K562 (cell line): Measurements from ENCODE around the gene PIGC. TPM values are rescaled to one million over a fixed set of nuclear protein-coding genes. Genes with fewer than 3 reads are reported as not detected.
A peak's percentile ranks its signal among the peaks of the same experiment; 100 is the strongest.

Experiments used
- ATAC-seq: fragments of 200-7000 bp; cut with Tn5 transposase; 3 replicates; pipeline ENCODE4 v1.9.1; 2020; ENCODE audit warnings: moderate library complexity
- BruUV-seq: library from RNA; stranded (reverse); fragments of 400-500 nt; replicated peaks from 2 replicates; lab custom pipeline; 2021; lab: Mats Ljungman, UMichigan
- CTCF ChIA-PET: fragments of 300-600 bp; formaldehyde crosslinking; extraction: SDS; loops from one replicate; lab custom pipeline; 2021; ENCODE audit warnings: low intra/inter-chr PET ratio; lab: Yijun Ruan, JAX
- POLR2A ChIA-PET: fragments of 300-600, 350-650 bp; sonication (Branson Sonifier 250); formaldehyde crosslinking; extraction: SDS; loops from one replicate; lab custom pipeline; 2021; ENCODE audit warnings: antibody characterized with exemption, inconsistent platforms; lab: Yijun Ruan, JAX
- DNase-seq, 4 experiments: peaks; one replicate each; pipeline versions ENCODE4 v3.0.0 to v3.0.0-alpha.2; 2011 to 2018; ENCODE audit warnings: low spot score in 3 of 4, mixed read lengths in 3 of 4; ENCODE audit errors: extremely low read depth in 1 of 4
- FAIRE-seq: peaks from 2 replicates; lab custom pipeline; 2011; peaks lifted over from hg19 to GRCh38; lab: Jason Lieb, UNC
- H2AFZ ChIP-seq: 2 replicates; pipeline ENCODE4 v1.6.0; 2011; ENCODE audit warnings: low read depth, low read length, control low read depth, inconsistent platforms
- H3K27ac ChIP-seq: fragments of 200-600 bp; 3 replicates; pipeline ENCODE4 v1.8.0; 2011; ENCODE audit warnings: low read depth, mild to moderate bottlenecking, control low read depth, inconsistent platforms, low read length, moderate library complexity, mixed read lengths; ENCODE audit errors: extremely low read depth
- H3K27me3 ChIP-seq, 2 experiments: fragments of 300-600 bp in 1 of 2; 2 replicates in 1 of 2; 3 replicates in 1 of 2; pipeline versions ENCODE4 v1.6.0 to v1.8.0; 2011; ENCODE audit warnings: inconsistent platforms in 2 of 2, low read length in 2 of 2, mild to moderate bottlenecking in 1 of 2, mixed read lengths in 1 of 2, moderate library complexity in 1 of 2; ENCODE audit not compliant: control insufficient read depth in 2 of 2, insufficient read depth in 2 of 2
- H3K36me3 ChIP-seq: fragments of 300-600 bp; 3 replicates; pipeline ENCODE4 v1.8.0; 2011; ENCODE audit warnings: mild to moderate bottlenecking, low read length, inconsistent platforms; ENCODE audit not compliant: control insufficient read depth, insufficient read depth
- H3K4me1 ChIP-seq, 2 experiments: fragments of 200-600 bp in 1 of 2; replicated peaks in 1 of 2; 2 replicates in 1 of 2; 3 replicates in 1 of 2; pipeline versions ENCODE4 v1.5.1 to v1.8.0; 2011; ENCODE audit warnings: inconsistent platforms in 2 of 2, low read length in 2 of 2, mild to moderate bottlenecking in 1 of 2, mixed read lengths in 1 of 2, moderate library complexity in 1 of 2; ENCODE audit not compliant: control insufficient read depth in 2 of 2, insufficient read depth in 2 of 2
- H3K4me2 ChIP-seq: 2 replicates; pipeline ENCODE4 v1.6.1; 2011; ENCODE audit warnings: low read length, control low read depth, inconsistent platforms, mixed read lengths; ENCODE audit not compliant: insufficient read depth
- H3K4me3 ChIP-seq: fragments of 200-600 bp; sonication (generic), shearing (Covaris generic); 2 replicates; pipeline ENCODE4 v1.5.1; 2016; ENCODE audit warnings: control low read depth, inconsistent platforms
- H3K79me2 ChIP-seq: fragments of 200-600 bp; 3 replicates; pipeline ENCODE4 v1.8.0; 2011; ENCODE audit warnings: low read length, inconsistent platforms; ENCODE audit not compliant: control insufficient read depth, insufficient read depth
- H3K9ac ChIP-seq, 2 experiments: 2 replicates each; pipeline versions ENCODE4 v1.6.0 to v1.6.1; 2011; ENCODE audit warnings: low read depth in 2 of 2, low read length in 2 of 2, control low read depth in 1 of 2, inconsistent platforms in 1 of 2, mild to moderate bottlenecking in 1 of 2, mixed read lengths in 1 of 2; ENCODE audit not compliant: insufficient read depth in 1 of 2
- H3K9me1 ChIP-seq: one replicate; pipeline ENCODE4 v1.6.0; 2011; ENCODE audit warnings: inconsistent platforms, mild to moderate bottlenecking, low read length, moderate library complexity; ENCODE audit not compliant: control insufficient read depth, insufficient read depth
- H3K9me3 ChIP-seq: replicated peaks from 2 replicates; pipeline ENCODE4 v1.5.1; 2011; ENCODE audit warnings: low read depth, low read length, inconsistent platforms; ENCODE audit not compliant: control insufficient read depth, insufficient read depth
- H4K20me1 ChIP-seq: replicated peaks from 2 replicates; pipeline ENCODE4 v1.6.1; 2011; ENCODE audit warnings: low read length, inconsistent platforms, mixed read lengths; ENCODE audit not compliant: control insufficient read depth, insufficient read depth
- HNRNPK ChIP-seq: fragments of 200-400 bp; formaldehyde crosslinking; IDR thresholded peaks from one replicate; pipeline ENCODE4 v1.6.1; 2018; ENCODE audit warnings: mild to moderate bottlenecking, low read depth, low read length; ENCODE audit not compliant: poor library complexity, severe bottlenecking
- NEUROD1 ChIP-seq: fragments of 150-350 bp; IDR thresholded peaks from 2 replicates; pipeline ENCODE4 v1.6.1; 2014; ENCODE audit warnings: borderline replicate concordance, low read length, low read depth; ENCODE audit not compliant: partially characterized antibody
- POLR2A ChIP-seq: fragments of 450-650 bp; conservative IDR thresholded peaks from 2 replicates; pipeline ENCODE4 v1.6.1; 2016
- TOE1 ChIP-seq, 2 experiments: fragments of 450-650 bp in 1 of 2; sonication (generic) in 1 of 2; formaldehyde crosslinking in 1 of 2; IDR thresholded peaks; 2 replicates each; pipeline versions ENCODE4 v1.7.1 to v1.8.0; 2016 to 2022; ENCODE audit warnings: borderline replicate concordance in 2 of 2, mild to moderate bottlenecking in 2 of 2, antibody characterized with exemption in 1 of 2, inconsistent platforms in 1 of 2, low read depth in 1 of 2, missing genetic modification reagents in 1 of 2, moderate library complexity in 1 of 2
- ZNF12 ChIP-seq: sonication (generic); formaldehyde crosslinking; IDR thresholded peaks from 2 replicates; pipeline ENCODE4 v1.4.0; 2020; ENCODE audit warnings: mild to moderate bottlenecking, missing genetic modification reagents
- WGBS: fragments of 100-300 bp; shearing (Covaris generic); methylation state at CpG from one replicate; pipeline ENCODE4 v1.1.6; 2016; ENCODE audit warnings: low coverage, mixed read lengths; ENCODE audit not compliant: insufficient coverage; ENCODE audit errors: missing lambda C conversion rate; 5-methylcytosine and 5-hydroxymethylcytosine counted together
- in situ Hi-C: fragments of 300-500 bp; cut with MboI; formaldehyde crosslinking; loops from 4 replicates; pipeline ENCODE4 v1.15.0; 2018; ENCODE audit warnings: inconsistent platforms, mixed read lengths
- intact Hi-C: fragments of 100-400 bp; cut with micrococcal nuclease; formaldehyde crosslinking; loops from 2 replicates; pipeline ENCODE4 v1.14.2; 2022
- polyA plus RNA-seq, 8 experiments: library from polyadenylated mRNA; depleted of rRNA in 4 of 8; stranded (reverse) in 5 of 8; unstranded in 3 of 8; fragments of >200 nt; fragmentation: Nextera tagmentation in 2 of 8; fragmentation: Illumina TruSeq in 1 of 8; extraction: Ambion mirVana in 2 of 8; extraction: Trizol in 1 of 8; gene quantifications; 2 replicates each; pipeline versions ENCODE4 v1.2.1 to v1.2.3, GENCODE V29; 2011 to 2014; ENCODE audit warnings: inconsistent platforms in 1 of 8, missing spikeins in 1 of 8
- total RNA-seq, 7 experiments: library from RNA; depleted of rRNA in 6 of 7; stranded (reverse); fragments of >200 nt in 6 of 7; fragmentation: Illumina TruSeq in 2 of 7; extraction: Trizol in 2 of 7; gene quantifications; 2 replicates each; pipeline versions ENCODE4 v1.2.1 to v1.2.3, GENCODE V29; 2011 to 2021; ENCODE audit warnings: low replicate concordance in 1 of 7

The PIGC gene
- total and polyA plus RNA-seq, 9 of the 15 experiments (the other 6 are each of a cell fraction or from before 2014, with no cell fraction given), result 30.5 to 97.9 (median 54.7) TPM

GRCh38 chr1:172431204-172431603, 12.7 kb downstream of the PIGC start:
- ATAC-seq (no peak), DNase-seq (no peak)
- Histone ChIP-seq H3K79me2 (no peaks in the 10 kb centered on the region), H3K4me2 (no peak overlapping the region), H3K9me3 (no peaks in the 10 kb centered on the region), H3K9me1 (no peaks in the 10 kb centered on the region), H4K20me1 (no peaks in the 10 kb centered on the region), H3K4me3 (no peak overlapping the region), H3K4me1 (peaks cover 0 to 10% of the 10 kb centered on the region in 2 experiments; a peak in 1 of 5 replicates), H3K27ac (no peak overlapping the region), H3K27me3 (no peaks in the 10 kb centered on the region), H3K36me3 (no peaks in the 10 kb centered on the region), H2AFZ (no peak overlapping the region), H3K9ac (no peak overlapping the region)
- 39% methylated on average over 2 of the region's 2 CpGs for WGBS
- CTCF ChIA-PET, result interaction anchor here (0.6 to 0.7 kb wide), 2 partner anchors 33 to 631 kb away, joined by 3 read pairs; no protein-coding TSS in a partner anchor
- intact Hi-C loops (no loop called here), in situ Hi-C loops (no loop called here)
- no TSS peak for BruUV-seq
- POLR2A ChIA-PET, result interaction anchor here (1.0 to 1.9 kb wide), 4 partner anchors 8 to 11 kb away, joined by 3 to 7 read pairs (median 3); partner anchors contain the start of gene C1orf105
- TF ChIP-seq TOE1 (IDR thresholded peaks at IDR 0.05; ENCODE audit: borderline replicate concordance), result no peak
- 0 out of 2 replicates have a peak, but pooled peaks have one; percentile 36 for TF ChIP-seq TOE1 (CRISPR knock-in tag; IDR thresholded peaks at IDR 0.05; ENCODE audit: borderline replicate concordance, low read depth)
- no peak for TF ChIP-seq ZNF12
- TF ChIP-seq, all 486 proteins: peak for 1
- no peak for FAIRE-seq

GRCh38 chr1:172430128-172430454, 13.8 kb downstream of the PIGC start:
- in situ Hi-C loops, result no loop called here
- Histone ChIP-seq H3K79me2 (no peaks in the 10 kb centered on the region), H3K27ac (no peak overlapping the region), H3K36me3 (no peaks in the 10 kb centered on the region), H3K4me2 (no peak overlapping the region), H3K27me3 (no peaks in the 10 kb centered on the region), H2AFZ (no peak overlapping the region), H3K9me1 (no peaks in the 10 kb centered on the region), H3K4me1 (peaks cover 0 to 21% of the 10 kb centered on the region in 2 experiments; a peak in 2 of 5 replicates), H3K9ac (no peak overlapping the region), H3K9me3 (no peaks in the 10 kb centered on the region), H3K4me3 (no peak overlapping the region), H4K20me1 (no peaks in the 10 kb centered on the region)
- BruUV-seq, result no TSS peak
- no peak for TF ChIP-seq NEUROD1
- no peak for TF ChIP-seq POLR2A
- TF ChIP-seq HNRNPK, result no peak
- no peak for DNase-seq
- ChIA-PET CTCF (interaction anchor here (0.8 to 2.1 kb wide), 5 partner anchors 14 to 445 kb away, joined by 3 to 11 read pairs (median 4); partner anchors contain the start of gene PIGC), POLR2A (interaction anchor here (0.7 kb wide), 1 partner anchor 236 kb away, joined by 3 read pairs; no protein-coding TSS in a partner anchor)
- intact Hi-C loops, result no loop called here
- WGBS, result 4% methylated on average over 1 of the region's 1 CpG
- no peak for ATAC-seq
- no peak for FAIRE-seq
